ENCODE measurements around the gene PPM1E. TPM values are rescaled to one million over a fixed set of nuclear protein-coding genes. Genes with fewer than 3 reads are reported as not detected.
"Not testable (repeated sequence)": the region's sequence is repeated elsewhere in the genome, so short reads cannot be mapped to it uniquely, and the experiment has no call there.

The PPM1E gene
- total RNA-seq (2014; rRNA removed; shearing (Covaris generic)): 3.5 and 4.2 TPM in 2 replicates
- polyA plus RNA-seq (2015; cell fraction: cytosol; rRNA removed): 3.5 and 6.6 TPM in 2 replicates
- polyA plus RNA-seq (2015; cell fraction: nucleus; rRNA removed): 2.4 and 4.0 TPM in 2 replicates

- peak; percentile 83 for DNase-seq (ENCODE audit: low read depth, low spot score)
- in situ Hi-C loops (cut with HindIII; ENCODE audit: low pct_unique_long_range_greater_than_20kb, low sequenced_read_pairs): no loop called here
Observed at GRCh38 chr17:58755577-58756245, at the start of gene PPM1E. Gene PPM1E (plus strand): TSS chr17:58755854.

- DNase-seq (ENCODE audit: low read depth, low spot score): no peak
Observed at GRCh38 chr17:58706351-58707140, 49.1 kb upstream of the PPM1E start.

DNA sequence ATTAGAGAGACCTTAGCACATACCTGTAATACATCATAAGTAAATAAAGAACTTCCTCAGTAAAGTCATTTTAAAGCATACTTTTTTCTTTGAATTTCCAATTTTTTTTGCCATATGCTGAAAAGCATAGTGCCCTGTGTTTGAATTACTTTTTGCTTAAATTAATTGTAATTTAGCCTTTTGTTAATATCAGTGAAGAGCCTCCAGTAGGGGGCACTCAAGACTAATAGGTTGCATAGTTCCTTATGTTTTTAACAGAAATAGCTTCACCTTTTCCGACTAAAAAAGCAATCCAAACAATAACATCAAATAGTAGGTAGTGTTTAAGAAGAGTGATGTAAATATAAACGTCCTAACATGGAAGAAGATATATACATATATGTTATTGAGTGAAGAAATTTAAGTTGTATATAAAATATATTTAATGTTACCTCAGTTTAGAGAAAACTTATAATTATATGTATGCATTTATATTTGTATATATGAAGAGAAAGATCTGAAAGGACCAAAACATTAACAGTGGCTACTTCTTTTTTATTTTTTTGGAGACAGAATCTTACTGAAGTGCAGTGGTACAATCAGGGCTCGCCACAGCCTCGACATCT lies 44.6 kb upstream of the PPM1E start:
- in situ Hi-C loops (cut with HindIII; ENCODE audit: low pct_unique_long_range_greater_than_20kb, low sequenced_read_pairs): no loop called here
- DNase-seq (ENCODE audit: low read depth, low spot score): peak; percentile 87

More at GRCh38 chr17:58706351-58707140, 49.1 kb upstream of the PPM1E start:
- in situ Hi-C loops (cut with HindIII; ENCODE audit: low pct_unique_long_range_greater_than_20kb, low sequenced_read_pairs): no loop called here

GRCh38 chr17:58722274-58722673 lies 33.4 kb upstream of the PPM1E start:
- no peak for DNase-seq (ENCODE audit: low read depth, low spot score)
- in situ Hi-C loops (cut with HindIII; ENCODE audit: low pct_unique_long_range_greater_than_20kb, low sequenced_read_pairs): no loop called here

DNA sequence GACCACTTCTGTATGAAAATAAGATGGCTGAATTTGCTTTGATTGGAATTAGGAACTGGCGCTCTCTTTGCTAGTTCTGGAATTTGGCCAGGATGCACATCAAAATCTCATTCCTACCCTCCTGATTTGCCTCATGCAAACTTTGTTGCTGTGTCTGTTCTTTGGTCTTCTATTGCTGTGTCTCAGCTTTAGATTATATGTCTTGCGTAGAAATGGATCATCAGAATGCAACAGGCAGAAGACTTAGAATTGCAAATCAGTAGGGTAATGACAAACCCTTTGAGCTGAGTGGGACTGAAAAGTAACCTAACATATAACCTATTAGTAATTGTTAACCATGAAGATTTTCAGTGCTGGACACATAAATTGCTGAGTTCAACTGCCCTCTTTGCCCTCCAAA lies 33.0 kb upstream of the PPM1E start:
- no peak for DNase-seq (ENCODE audit: low read depth, low spot score)
- in situ Hi-C loops (cut with HindIII; ENCODE audit: low pct_unique_long_range_greater_than_20kb, low sequenced_read_pairs): no loop called here

DNA sequence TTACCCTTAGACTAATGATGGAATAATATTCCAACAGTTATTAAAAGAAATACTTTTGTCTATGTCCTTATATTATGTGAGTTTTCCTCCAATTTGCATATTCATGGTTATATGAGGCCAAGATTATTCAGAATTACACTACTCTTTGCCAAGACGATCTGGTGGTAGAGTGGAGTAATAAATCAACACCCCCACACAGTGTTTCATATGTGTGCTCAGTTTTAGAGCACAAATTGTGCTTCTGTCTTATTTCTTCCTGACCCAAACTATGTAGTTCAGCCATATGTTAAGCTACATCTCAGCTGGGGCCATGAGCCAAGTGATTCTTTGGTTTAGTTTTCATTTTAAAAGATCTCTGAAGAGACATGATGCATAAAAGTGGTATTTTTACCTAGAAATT lies 26.9 kb upstream of the PPM1E start:
- DNase-seq (ENCODE audit: low read depth, low spot score): no peak
- in situ Hi-C loops (cut with HindIII; ENCODE audit: low pct_unique_long_range_greater_than_20kb, low sequenced_read_pairs): no loop called here

DNA sequence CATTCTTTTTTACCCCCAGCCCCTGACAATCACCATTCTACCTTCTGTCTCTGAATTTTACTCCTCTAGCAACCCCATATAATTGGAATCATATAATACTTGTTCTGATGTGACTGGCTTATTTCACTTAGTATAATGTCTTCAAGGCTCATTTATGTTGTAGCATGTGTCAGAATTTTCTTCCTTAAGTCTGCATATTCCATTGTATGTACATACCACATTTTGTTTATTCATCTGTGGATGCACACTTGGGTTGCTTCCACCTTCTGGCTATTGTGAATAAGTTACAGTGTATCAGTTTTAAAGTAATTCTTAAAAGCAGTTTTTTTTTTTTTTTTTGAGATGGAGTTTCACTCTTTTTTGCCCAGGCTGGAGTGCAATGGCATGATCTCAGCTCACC lies 24.7 kb upstream of the PPM1E start:
- in situ Hi-C loops (cut with HindIII; ENCODE audit: low pct_unique_long_range_greater_than_20kb, low sequenced_read_pairs): no loop called here
- DNase-seq (ENCODE audit: low read depth, low spot score): no peak

DNA sequence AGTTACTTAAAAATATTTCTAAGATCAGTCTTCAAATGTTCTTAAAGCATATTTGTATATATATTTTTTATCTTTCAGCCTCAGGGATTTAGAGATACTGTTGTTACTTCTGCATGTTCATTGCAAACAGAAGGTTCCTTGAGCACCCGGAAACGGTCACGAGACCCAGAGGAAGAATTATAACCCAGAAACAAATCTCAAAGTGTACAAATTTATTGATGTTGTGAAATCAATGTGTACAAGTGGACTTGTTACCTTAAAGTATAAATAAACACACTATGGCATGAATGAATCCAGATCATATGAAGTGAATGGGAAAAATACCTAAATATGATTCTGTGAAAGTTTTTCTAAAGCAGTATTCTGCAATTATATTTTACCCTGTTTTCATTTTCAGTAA lies 21.6 kb upstream of the PPM1E start:
- DNase-seq (ENCODE audit: low read depth, low spot score): no peak
- in situ Hi-C loops (cut with HindIII; ENCODE audit: low pct_unique_long_range_greater_than_20kb, low sequenced_read_pairs): no loop called here

- in situ Hi-C loops (cut with HindIII; ENCODE audit: low pct_unique_long_range_greater_than_20kb, low sequenced_read_pairs): no loop called here
- DNase-seq (ENCODE audit: low read depth, low spot score): no peak
Observed at GRCh38 chr17:58734811-58735210, 20.8 kb upstream of the PPM1E start.

GRCh38 chr17:58741121-58741625 lies 14.5 kb upstream of the PPM1E start:
- in situ Hi-C loops (cut with HindIII; ENCODE audit: low pct_unique_long_range_greater_than_20kb, low sequenced_read_pairs): no loop called here
- no peak for DNase-seq (ENCODE audit: low read depth, low spot score)

- in situ Hi-C loops (cut with HindIII; ENCODE audit: low pct_unique_long_range_greater_than_20kb, low sequenced_read_pairs): no loop called here
- DNase-seq (ENCODE audit: low read depth, low spot score): no peak
Observed at GRCh38 chr17:58747674-58748073, 8.0 kb upstream of the PPM1E start.

GRCh38 chr17:58749627-58750026 lies 6.0 kb upstream of the PPM1E start:
- DNase-seq (ENCODE audit: low read depth, low spot score); in situ Hi-C loops (cut with HindIII; ENCODE audit: low pct_unique_long_range_greater_than_20kb, low sequenced_read_pairs): not testable (repeated sequence)

- in situ Hi-C loops (cut with HindIII; ENCODE audit: low pct_unique_long_range_greater_than_20kb, low sequenced_read_pairs): no loop called here
- DNase-seq (ENCODE audit: low read depth, low spot score): no peak
Observed at GRCh38 chr17:58753026-58753425, 2.6 kb upstream of the PPM1E start.

GRCh38 chr17:58755269-58755576 lies 431 bp upstream of the PPM1E start:
- in situ Hi-C loops (cut with HindIII; ENCODE audit: low pct_unique_long_range_greater_than_20kb, low sequenced_read_pairs): no loop called here
- no peak for DNase-seq (ENCODE audit: low read depth, low spot score)

DNA sequence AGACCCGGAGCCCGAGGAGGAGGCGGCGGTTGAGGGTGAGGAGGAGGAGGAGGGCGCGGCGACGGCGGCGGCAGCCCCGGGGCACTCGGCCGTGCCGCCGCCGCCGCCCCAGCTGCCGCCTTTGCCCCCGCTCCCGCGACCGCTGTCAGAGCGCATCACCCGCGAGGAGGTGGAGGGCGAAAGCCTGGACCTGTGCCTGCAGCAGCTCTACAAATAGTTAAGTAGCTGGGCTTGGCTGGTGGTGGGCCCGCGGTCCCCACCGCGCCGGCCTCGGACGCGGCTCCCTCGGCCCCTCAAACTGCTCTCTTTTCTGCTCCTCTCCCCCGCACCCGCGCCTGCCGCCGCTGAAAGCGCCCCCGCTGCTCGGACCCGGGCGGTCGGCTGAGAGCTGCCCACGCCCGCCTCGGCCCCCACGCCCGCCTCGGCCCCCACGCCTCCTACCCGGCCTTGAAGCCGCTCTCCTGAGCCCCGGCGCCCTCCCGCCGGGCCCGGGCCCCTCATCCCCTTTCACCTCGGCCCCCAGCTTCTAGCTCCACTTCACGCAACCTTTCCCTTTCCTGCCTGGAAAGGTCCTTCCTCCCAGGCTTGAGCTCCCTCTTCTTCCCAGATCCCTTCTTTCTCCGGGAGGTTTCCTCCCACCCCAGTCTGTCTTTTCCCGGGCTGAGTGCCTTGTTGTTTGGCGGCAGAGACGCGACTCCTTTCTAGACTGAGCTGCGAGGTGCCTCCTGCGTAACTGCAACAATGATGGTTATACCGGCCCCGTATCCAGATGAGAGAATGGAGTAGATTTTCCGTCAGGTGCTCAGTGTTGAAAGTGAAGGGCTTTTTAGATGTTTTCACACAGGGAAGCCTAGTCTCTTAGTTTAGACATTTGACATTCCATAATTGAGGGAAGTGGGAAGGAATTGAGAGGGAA lies 850 bp downstream of the PPM1E start:
- DNase-seq (ENCODE audit: low read depth, low spot score): peak; percentile 36
- in situ Hi-C loops (cut with HindIII; ENCODE audit: low pct_unique_long_range_greater_than_20kb, low sequenced_read_pairs): no loop called here

GRCh38 chr17:58757162-58757613 lies 1.5 kb downstream of the PPM1E start:
- no peak for DNase-seq (ENCODE audit: low read depth, low spot score)
- in situ Hi-C loops (cut with HindIII; ENCODE audit: low pct_unique_long_range_greater_than_20kb, low sequenced_read_pairs): no loop called here

GRCh38 chr17:58758890-58759289 lies 3.2 kb downstream of the PPM1E start:
- no peak for DNase-seq (ENCODE audit: low read depth, low spot score)
- in situ Hi-C loops (cut with HindIII; ENCODE audit: low pct_unique_long_range_greater_than_20kb, low sequenced_read_pairs): no loop called here
